Keratinocyte (primary cell): Measurements from ENCODE around the gene SLC44A1.

Source experiments
- EZH2 ChIP-seq: IDR thresholded peaks from one replicate; pipeline ENCODE4 v1.6.1; 2012; ENCODE audit warnings: inconsistent platforms, mild to moderate bottlenecking, low read length, moderate library complexity
- TF ChIP-seq, protein P1 (sequence below), 3 experiments: IDR thresholded peaks in 1 of 3; conservative IDR thresholded peaks in 1 of 3; optimal IDR thresholded peaks in 1 of 3; 2 replicates in 2 of 3; 3 replicates in 1 of 3; pipeline versions ENCODE3 to v1.5.1; 2011; ENCODE audit warnings: low read length in 3 of 3, mild to moderate bottlenecking in 3 of 3, moderate library complexity in 2 of 3, control low read depth in 1 of 3, inconsistent platforms in 1 of 3; ENCODE audit not compliant: insufficient read depth in 2 of 3; ENCODE audit errors: extremely low read depth in 1 of 3

DNA sequence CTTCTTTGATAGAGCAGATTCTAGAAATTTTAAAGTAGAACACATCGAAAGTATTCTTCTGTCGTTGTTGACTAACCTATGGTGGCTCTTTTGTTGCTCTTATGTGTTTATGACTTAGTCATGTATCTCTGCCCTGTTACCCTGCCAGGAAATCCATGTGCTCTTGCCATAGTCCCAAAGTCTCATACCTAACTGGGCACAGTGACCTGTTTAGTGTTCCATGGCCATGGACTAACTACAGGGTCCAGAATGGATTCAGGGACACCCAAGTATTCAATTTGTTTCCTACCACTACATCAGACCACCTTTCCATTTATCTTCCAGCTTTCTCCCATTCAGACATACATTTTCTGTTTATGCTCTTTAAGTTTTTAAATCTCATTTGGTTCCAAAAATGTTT lies 18.0 kb downstream of the SLC44A1 start:
- TF ChIP-seq, protein P1, sequence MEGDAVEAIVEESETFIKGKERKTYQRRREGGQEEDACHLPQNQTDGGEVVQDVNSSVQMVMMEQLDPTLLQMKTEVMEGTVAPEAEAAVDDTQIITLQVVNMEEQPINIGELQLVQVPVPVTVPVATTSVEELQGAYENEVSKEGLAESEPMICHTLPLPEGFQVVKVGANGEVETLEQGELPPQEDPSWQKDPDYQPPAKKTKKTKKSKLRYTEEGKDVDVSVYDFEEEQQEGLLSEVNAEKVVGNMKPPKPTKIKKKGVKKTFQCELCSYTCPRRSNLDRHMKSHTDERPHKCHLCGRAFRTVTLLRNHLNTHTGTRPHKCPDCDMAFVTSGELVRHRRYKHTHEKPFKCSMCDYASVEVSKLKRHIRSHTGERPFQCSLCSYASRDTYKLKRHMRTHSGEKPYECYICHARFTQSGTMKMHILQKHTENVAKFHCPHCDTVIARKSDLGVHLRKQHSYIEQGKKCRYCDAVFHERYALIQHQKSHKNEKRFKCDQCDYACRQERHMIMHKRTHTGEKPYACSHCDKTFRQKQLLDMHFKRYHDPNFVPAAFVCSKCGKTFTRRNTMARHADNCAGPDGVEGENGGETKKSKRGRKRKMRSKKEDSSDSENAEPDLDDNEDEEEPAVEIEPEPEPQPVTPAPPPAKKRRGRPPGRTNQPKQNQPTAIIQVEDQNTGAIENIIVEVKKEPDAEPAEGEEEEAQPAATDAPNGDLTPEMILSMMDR (optimal IDR thresholded peaks at IDR 0.05 in 1 of 3, IDR thresholded peaks at IDR 0.05 in 1 of 3, conservative IDR thresholded peaks at IDR 0.05 in 1 of 3; ENCODE audit: extremely low read depth in 1 of 3, insufficient read depth in 2 of 3, low read length in 3 of 3), result no peak
- TF ChIP-seq EZH2, result no peak
